Esophagus squamous epithelium (tissue), 4 donors: ENCODE measurements around the gene DNAJC7.

Experiments
- POLR2A ChIP-seq, 4 donors: fragments of 450-650 bp; IDR thresholded peaks; one replicate each; pipeline ENCODE4 v1.6.1; 2017; ENCODE audit warnings: antibody characterized with exemption in 4 of 4, mild to moderate bottlenecking in 4 of 4, moderate library complexity in 3 of 4
- TF ChIP-seq, protein P1 (sequence below), 6 experiments: fragments of 450-650 bp in 4 of 6; fragments of 200-600 bp in 2 of 6; sonication (generic) in 2 of 6; IDR thresholded peaks; one replicate each; pipeline ENCODE4 v1.5.1; 2016 to 2019; ENCODE audit warnings: antibody characterized with exemption in 6 of 6, mild to moderate bottlenecking in 4 of 6, moderate library complexity in 4 of 6

DNA sequence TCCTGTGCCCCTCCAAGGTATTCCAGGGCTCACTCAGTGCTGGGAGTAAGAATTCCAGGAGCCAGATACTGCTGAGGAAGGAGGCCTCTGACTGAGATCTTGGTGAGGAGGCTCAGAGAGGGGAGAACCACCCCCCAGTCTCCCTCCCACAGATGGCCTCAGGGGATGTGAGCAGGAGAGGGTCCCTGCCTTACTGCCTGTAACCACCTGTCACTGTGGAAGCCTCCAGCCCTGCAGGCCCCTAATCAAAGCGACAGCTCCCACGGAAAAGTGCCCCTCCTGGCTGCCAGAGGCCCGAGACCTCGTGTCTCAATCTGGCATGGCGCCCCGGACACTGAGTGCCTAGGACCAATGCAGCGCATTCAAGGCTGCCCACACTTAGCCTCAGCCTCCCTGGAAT lies 40.8 kb upstream of the DNAJC7 start:
- TF ChIP-seq, protein P1, sequence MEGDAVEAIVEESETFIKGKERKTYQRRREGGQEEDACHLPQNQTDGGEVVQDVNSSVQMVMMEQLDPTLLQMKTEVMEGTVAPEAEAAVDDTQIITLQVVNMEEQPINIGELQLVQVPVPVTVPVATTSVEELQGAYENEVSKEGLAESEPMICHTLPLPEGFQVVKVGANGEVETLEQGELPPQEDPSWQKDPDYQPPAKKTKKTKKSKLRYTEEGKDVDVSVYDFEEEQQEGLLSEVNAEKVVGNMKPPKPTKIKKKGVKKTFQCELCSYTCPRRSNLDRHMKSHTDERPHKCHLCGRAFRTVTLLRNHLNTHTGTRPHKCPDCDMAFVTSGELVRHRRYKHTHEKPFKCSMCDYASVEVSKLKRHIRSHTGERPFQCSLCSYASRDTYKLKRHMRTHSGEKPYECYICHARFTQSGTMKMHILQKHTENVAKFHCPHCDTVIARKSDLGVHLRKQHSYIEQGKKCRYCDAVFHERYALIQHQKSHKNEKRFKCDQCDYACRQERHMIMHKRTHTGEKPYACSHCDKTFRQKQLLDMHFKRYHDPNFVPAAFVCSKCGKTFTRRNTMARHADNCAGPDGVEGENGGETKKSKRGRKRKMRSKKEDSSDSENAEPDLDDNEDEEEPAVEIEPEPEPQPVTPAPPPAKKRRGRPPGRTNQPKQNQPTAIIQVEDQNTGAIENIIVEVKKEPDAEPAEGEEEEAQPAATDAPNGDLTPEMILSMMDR (IDR thresholded peaks at IDR 0.05), result no peak
- no peak for TF ChIP-seq POLR2A (IDR thresholded peaks at IDR 0.05)
